ENCODE data around the gene VPS13D. TPM values are rescaled to one million over a fixed set of nuclear protein-coding genes. Genes with fewer than 3 reads are reported as not detected.

Gene VPS13D
- total RNA-seq, 1 experiment from 2014 or later = 31.6 TPM

DNA sequence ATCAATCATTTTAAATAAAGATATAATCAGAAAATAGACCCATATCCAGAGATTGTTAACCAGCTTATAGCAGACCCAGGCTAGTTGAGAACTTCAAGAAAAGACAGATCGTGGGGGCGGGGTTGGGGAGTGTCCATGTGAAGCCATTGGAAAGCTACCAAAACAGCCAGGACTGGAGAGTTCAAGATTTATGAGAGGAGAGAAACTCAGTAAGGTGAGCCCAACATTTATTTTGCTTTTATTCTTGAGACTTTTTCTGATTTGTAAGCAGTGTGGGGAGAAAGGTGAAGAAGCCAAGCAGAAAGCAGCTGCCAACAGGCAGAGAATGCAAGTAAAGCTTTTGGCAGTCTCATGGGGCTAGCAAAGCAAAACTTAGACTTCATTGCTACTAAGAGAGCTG is 179.9 kb downstream of the VPS13D start (continued):
- TF ChIP-seq FOSL1 (IDR thresholded peaks at IDR 0.05; ENCODE audit: low read depth) = no peak
- TF ChIP-seq EGR1 (IDR thresholded peaks at IDR 0.05; ENCODE audit: low read depth) = no peak
- TF ChIP-seq SIN3A (IDR thresholded peaks at IDR 0.05; ENCODE audit: low read depth) = no peak
- no peak for TF ChIP-seq EZH2phosphoT487 (IDR thresholded peaks at IDR 0.05; ENCODE audit: borderline replicate concordance)
- TF ChIP-seq YY1 (IDR thresholded peaks at IDR 0.05; ENCODE audit: extremely low read depth, insufficient replicate concordance, low read depth, low read length) = no peak

- no TSS peak for BruUV-seq (replicated peaks)
- Histone ChIP-seq H3K4me1 (ENCODE audit: control insufficient read depth in 1 of 2, insufficient read depth in 2 of 2, low read length in 2 of 2) (peaks cover 4 to 28% of the 10 kb centered on the region in 2 experiments; a peak in 2 of 4 replicates), H3K79me2 (ENCODE audit: insufficient read depth, low read length) (no peaks in the 10 kb centered on the region), H3K9ac (ENCODE audit: low read length) (no peak overlapping the region), H2AFZ (ENCODE audit: low read depth, low read length, poor library complexity, severe bottlenecking) (no peak overlapping the region), H3K4me3 (replicated peaks in 1 of 2; ENCODE audit: low read depth in 1 of 2, low read length in 2 of 2) (no peak overlapping the region), H3K27ac (ENCODE audit: low read depth, low read length) (no peak overlapping the region), H3K9me3 (ENCODE audit: control insufficient read depth in 1 of 2, insufficient read depth in 1 of 2, low read depth in 1 of 2, low read length in 2 of 2) (peaks cover 0 to 7% of the 10 kb centered on the region in 2 experiments; a peak in 1 of 4 replicates), H3K27me3 (ENCODE audit: insufficient read depth, low read length) (no peaks in the 10 kb centered on the region), H3K4me2 (ENCODE audit: low read length) (no peak overlapping the region), H4K20me1 (ENCODE audit: insufficient read depth) (no peaks in the 10 kb centered on the region), H3K36me3 (ENCODE audit: control insufficient read depth in 1 of 2, insufficient read depth in 2 of 2, low read length in 2 of 2) (peaks cover 0 to 12% of the 10 kb centered on the region in 2 experiments; a peak in 1 of 4 replicates), H3K9me2 (ENCODE audit: insufficient read depth) (no peaks in the 10 kb centered on the region)
- DNase-seq (ENCODE audit: low read depth, low spot score) (no peak), ATAC-seq (no peak)
- intact Hi-C loops (cut with micrococcal nuclease) = no loop called here
- CTCF ChIA-PET = no interaction called here
- RAD21 ChIA-PET (ENCODE audit: low non-redundant PET in 1 of 2, low total read pairs in 2 of 2, uncharacterized antibody in 2 of 2, unreplicated experiment in 2 of 2) = no interaction called here
- no peak for TF ChIP-seq SIN3A (IDR thresholded peaks at IDR 0.05; ENCODE audit: low read depth)
- POLR2A ChIA-PET = no interaction called here
Measured at GRCh38 chr1:12410351-12410750, 180.5 kb downstream of the VPS13D start.

GRCh38 chr1:12411098-12411497 is 181.3 kb downstream of the VPS13D start:
- Histone ChIP-seq H3K36me3 (ENCODE audit: control insufficient read depth in 1 of 2, insufficient read depth in 2 of 2, low read length in 2 of 2) (peaks cover 0 to 12% of the 10 kb centered on the region in 2 experiments; a peak in 1 of 4 replicates), H2AFZ (ENCODE audit: low read depth, low read length, poor library complexity, severe bottlenecking) (no peak overlapping the region), H3K79me2 (ENCODE audit: insufficient read depth, low read length) (no peaks in the 10 kb centered on the region), H3K4me3 (replicated peaks in 1 of 2; ENCODE audit: low read depth in 1 of 2, low read length in 2 of 2) (no peak overlapping the region), H3K9me2 (ENCODE audit: insufficient read depth) (no peaks in the 10 kb centered on the region), H3K9ac (ENCODE audit: low read length) (no peak overlapping the region), H3K4me2 (ENCODE audit: low read length) (no peak overlapping the region), H3K4me1 (ENCODE audit: control insufficient read depth in 1 of 2, insufficient read depth in 2 of 2, low read length in 2 of 2) (peaks cover 4 to 21% of the 10 kb centered on the region in 2 experiments; a peak in 2 of 4 replicates), H3K27me3 (ENCODE audit: insufficient read depth, low read length) (no peaks in the 10 kb centered on the region), H3K27ac (ENCODE audit: low read depth, low read length) (no peak overlapping the region), H3K9me3 (ENCODE audit: control insufficient read depth in 1 of 2, insufficient read depth in 1 of 2, low read depth in 1 of 2, low read length in 2 of 2) (peaks cover 0 to 7% of the 10 kb centered on the region in 2 experiments; a peak in 1 of 4 replicates), H4K20me1 (ENCODE audit: insufficient read depth) (no peaks in the 10 kb centered on the region)
- intact Hi-C loops (cut with micrococcal nuclease) = no loop called here
- ChIA-PET RAD21 (ENCODE audit: low non-redundant PET in 1 of 2, low total read pairs in 2 of 2, uncharacterized antibody in 2 of 2, unreplicated experiment in 2 of 2) (no interaction called here), POLR2A (no interaction called here), CTCF (no interaction called here)
- BruUV-seq (replicated peaks) = no TSS peak
- no peak for DNase-seq (ENCODE audit: low read depth, low spot score)
- no peak for TF ChIP-seq RAD21 (IDR thresholded peaks at IDR 0.05; ENCODE audit: low read depth)
- no peak for TF ChIP-seq JUND (IDR thresholded peaks at IDR 0.05)
- no peak for TF ChIP-seq SIN3A (IDR thresholded peaks at IDR 0.05; ENCODE audit: low read depth)
- TF ChIP-seq POLR2AphosphoS5 (IDR thresholded peaks at IDR 0.05; ENCODE audit: low read depth, low read length) = no peak
- no peak for TF ChIP-seq ZNF274 (IDR thresholded peaks at IDR 0.05; ENCODE audit: low read depth, low read length)
- TF ChIP-seq CEBPB (IDR thresholded peaks at IDR 0.05; ENCODE audit: low read depth) = no peak
- no peak for ATAC-seq

All from HCT116 (cell line).